Activated T-cell treated with anti-CD3 and anti-CD28 coated beads, Interleukin-2, amount 50 U/mL, for 48 hours (primary cell): Measurements from ENCODE around the gene SORCS3.

Experiments used
- DNase-seq, 2 experiments: peaks; one replicate each; pipeline ENCODE4 v3.0.0-alpha.2; 2020

The SORCS3 gene

DNA sequence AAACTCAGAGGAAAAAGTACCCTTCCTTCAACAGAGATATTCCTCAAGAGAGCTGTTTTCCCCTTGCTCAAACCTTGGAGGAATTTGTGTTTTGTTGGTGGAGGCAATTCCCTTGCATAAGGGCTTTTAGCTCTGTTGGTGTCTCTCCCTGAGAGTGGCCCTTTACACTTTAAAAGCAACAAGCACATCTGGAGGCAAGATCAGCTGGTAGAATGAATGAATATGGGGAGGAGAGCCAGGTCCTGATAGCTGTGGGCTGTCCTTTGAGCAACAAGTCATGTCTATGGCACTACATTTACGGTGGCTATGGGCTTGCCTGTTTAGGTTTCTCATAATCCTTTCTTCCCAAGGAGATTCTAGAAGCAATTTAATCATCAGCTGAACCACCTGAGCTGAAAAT, 384.0 kb downstream of the SORCS3 start:
- DNase-seq = no peak

DNA sequence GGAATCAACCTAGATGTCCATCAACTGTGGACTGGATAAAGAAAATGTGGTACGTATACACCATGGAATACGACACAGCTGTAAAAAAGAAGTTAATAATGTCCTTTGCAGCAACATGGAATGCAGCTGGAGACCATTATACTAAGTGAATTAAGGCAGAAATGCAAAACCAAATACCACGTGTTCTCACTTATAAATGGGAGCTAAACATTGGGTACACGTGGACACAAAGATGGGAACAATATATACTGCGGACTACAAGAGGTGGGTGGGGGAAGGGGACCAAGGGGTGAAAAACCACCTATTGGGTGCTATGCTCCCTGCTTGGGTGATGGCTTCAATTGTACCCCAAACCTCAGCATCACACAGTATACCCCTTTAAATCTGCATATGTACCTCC, 385.5 kb downstream of the SORCS3 start:
- DNase-seq = no peak

GRCh38 chr10:105029286-105029685, 388.2 kb downstream of the SORCS3 start:
- DNase-seq = no peak

DNA sequence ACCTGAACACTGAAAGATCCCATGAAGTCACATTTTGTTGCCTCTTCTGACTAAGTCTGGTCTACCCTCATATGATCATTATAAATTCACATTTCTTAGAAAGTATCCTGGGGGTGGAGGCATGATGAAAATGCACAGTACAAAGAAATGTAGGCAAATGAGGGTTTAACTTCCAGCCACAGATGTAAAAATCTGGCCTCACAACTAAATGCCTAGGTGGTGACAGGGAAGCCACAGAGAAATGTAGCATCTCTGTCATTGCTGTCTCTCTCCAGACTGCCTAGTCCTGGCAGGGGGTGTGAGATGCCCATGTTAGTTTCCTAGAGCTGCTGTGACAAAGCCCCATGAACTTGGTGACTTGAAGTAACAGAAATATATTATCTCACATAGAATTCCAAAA, 395.9 kb downstream of the SORCS3 start:
- no peak for DNase-seq

DNA sequence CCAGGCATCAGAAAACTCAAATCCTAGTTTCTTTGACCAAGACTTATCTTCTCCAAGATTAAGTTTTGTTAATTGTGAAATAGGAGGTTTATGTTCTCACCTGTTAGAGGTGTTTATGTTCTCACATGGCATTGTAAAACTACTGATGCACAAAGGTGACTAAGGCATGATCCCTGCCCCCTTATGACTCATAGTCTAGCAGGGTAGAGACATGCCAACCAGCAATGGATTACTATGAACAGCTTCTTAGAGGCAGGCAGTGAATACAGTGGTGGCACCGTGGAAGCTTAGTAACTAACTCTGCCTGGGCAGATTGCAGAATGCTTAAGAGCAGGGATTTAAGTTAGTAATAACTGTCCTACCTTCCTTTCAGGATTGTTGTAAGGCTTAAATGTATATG, 400.9 kb downstream of the SORCS3 start:
- no peak for DNase-seq

GRCh38 chr10:105042906-105043552, 401.9 kb downstream of the SORCS3 start:
- DNase-seq = no peak

DNA sequence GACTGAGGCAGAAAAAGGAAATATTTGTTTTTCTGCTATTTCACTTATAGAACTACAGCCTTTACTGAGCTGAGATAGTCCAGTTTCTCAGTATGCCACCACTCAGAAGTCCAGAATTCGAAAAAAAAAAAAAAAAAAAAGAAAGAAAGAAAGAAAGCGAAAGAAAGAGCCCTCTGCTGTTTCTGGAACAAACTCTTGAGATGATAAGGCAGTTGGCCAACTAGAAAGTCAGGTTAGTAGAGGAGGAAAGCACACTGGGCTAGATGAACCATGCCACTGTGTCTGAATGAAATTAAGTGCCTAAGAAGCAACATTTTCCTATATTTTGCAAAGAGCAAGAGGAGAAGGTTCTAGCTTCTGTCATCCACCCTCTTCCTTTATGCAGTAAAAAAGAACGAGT, 403.8 kb downstream of the SORCS3 start:
- no peak for DNase-seq

DNA sequence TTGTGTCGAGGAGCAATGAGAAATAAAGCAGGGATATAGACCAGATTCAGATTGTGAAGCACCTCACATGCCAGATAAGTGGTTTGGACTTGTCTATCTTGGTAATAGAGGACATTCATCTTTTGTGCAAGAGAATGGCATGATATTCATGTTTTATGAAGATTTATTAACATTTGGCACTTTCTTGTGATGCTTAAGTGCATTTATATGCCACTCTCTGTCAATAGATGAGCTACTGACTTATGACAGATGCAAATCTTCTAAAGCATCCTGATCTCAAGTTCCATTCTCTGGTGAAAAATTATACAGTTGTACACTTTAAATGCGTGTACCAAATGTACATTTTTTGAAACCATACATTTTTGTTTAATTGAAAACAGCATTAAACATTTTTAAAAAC, 415.3 kb downstream of the SORCS3 start:
- no peak for DNase-seq

DNA sequence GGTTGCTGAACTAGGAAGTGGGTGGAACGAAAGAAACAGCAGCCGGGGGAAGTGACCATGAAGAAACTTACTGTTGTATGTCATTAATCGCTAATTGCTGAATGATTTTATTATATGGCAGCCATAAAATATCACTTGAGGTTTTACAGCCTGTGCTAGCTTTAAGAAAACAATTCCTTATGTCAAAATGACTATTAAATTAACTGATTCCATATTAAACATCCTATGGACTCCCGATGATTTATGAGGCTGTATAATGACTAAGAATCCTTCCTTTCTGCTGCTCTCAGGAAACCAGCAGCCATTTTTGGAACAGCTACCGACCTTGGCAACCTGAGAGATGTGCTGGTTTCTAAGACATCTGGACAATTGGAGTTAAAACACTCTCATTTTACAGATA, 421.9 kb downstream of the SORCS3 start:
- no peak for DNase-seq

GRCh38 chr10:105063796-105064195, 422.7 kb downstream of the SORCS3 start:
- peak; percentile 22 to 37 for DNase-seq

- DNase-seq = no peak
Observed at GRCh38 chr10:105068497-105068896, 427.4 kb downstream of the SORCS3 start.

DNA sequence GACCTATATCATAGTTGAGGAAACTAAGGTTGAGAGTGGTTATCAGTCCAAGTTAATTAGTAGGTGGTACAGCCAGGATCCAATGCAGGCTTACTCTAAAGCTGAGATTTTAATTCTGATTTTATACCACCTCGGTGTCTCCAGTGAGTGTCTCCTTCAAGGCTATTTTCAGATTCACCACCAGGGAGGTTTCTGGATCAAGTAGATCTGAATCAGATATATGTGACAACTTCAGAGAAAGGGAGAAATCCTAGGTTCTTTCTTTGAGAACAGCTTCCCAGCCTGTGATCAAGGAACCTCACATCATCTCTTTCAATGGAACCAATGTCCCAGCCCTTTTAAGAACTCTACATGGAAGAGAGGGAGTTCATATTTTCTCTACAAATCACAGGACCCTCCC, 429.2 kb downstream of the SORCS3 start:
- DNase-seq = no peak

- DNase-seq = no peak
Observed at GRCh38 chr10:105070952-105071351, 429.9 kb downstream of the SORCS3 start.

DNA sequence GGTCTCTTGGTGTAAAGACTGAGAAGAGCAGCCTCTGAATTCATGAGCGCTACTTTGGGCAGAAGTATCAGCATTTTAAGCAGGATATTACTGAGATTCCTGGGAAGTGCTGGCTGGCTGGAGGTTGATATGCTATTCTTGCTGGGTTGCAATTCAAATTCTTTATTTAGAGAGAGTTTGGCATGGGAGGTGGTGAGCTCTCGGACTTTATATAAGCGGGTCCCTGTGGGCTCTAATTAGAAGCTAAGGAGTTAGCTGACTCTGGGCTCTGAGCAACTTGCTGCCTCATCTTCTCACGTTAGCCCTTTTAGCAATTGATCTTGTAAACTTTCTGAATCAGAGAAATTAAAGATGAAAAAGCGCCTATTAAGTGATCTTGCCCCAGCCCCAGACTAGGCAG, 430.9 kb downstream of the SORCS3 start:
- no peak for DNase-seq

DNA sequence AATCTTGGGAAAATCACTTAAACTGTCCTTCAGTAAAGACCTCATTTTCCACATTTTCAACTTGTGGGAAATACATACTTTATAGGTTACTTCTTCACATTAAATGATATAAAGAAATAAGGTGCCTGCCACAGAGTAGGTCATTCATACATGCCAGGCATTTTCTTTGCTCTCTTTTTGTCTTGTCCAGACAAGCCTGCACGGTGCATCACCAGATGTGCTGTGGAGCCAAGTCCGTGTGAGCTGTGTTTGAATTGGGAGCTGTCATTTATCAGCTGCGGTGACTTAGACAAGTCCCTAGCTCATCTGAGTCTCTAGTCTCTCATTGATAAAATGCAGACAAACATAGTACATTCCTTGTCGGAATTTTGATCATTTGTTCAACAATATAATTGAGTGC, 432.9 kb downstream of the SORCS3 start:
- no peak for DNase-seq

DNA sequence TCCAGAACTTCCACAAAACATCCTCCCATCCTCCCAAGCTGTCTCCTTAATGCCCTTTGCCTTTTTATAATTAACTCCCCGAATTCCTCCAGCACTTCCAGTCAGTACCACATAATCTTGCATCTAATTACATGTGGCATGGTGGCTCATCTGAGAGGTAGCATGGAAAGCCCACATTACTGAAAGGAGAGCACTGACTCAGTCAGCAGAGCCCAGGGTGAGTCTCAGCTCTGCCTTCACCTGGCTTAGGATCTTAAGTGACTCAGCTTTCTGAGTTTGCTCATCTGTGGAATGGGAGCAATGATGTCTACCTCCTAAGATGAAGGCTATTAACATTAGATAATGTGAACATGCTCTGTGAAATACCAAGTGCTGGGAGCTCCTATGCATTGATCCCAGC, 433.9 kb downstream of the SORCS3 start:
- no peak for DNase-seq

DNA sequence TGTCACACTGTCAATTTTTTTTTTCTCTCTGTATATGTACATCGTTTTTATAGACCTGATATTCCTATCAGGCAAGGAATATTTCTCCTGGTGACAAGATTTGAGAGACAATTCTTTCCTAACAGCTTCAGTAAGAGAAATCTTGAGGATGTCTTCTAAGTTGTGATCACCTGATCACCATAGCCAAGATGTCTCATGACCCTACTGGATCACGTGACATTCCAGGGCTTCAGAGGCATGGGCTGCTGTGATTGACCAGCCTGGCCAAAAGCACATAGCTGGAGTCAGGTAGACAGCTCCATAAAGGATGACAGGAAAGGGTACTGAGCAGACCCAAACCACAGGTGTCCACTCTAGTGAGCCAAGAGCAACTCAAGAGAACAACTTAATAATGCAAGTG, 444.9 kb downstream of the SORCS3 start:
- no peak for DNase-seq

DNA sequence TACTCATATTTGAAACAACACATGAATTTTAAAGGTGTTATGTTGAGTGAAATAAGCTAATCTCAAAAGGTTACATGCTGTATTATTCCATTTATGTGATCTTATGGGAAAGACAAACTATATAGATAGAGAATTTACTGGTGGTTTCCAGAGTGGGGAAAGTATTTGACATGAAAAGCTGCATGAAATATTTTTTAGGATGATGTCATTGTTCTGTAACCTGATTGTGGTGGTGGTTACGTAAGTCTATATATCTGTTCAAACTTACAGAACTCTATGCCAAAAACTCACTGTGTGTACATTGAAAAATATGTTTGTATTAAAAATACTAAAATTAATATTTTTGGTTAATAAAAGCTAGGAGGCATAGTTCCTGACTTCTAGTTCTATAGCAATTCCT, 453.0 kb downstream of the SORCS3 start:
- DNase-seq = no peak

DNA sequence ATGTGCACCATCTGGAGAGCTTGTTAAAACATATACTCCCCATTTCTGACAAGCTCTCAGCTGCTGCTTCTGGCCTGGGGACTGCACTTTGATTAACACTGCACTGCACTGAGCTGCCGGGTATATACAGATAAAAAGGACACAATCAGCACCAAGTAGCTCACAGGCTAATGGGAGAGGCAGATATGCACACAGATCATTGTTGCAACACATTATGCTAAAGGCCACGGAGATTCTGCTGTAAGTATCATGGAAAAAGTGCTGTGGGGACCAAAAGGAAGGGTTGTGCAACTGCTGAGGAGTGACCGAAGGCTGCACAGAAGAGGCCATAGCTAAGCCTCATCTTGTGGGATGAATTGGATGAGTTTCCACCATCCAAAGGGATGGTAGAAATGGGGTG, 455.2 kb downstream of the SORCS3 start:
- DNase-seq = no peak

DNA sequence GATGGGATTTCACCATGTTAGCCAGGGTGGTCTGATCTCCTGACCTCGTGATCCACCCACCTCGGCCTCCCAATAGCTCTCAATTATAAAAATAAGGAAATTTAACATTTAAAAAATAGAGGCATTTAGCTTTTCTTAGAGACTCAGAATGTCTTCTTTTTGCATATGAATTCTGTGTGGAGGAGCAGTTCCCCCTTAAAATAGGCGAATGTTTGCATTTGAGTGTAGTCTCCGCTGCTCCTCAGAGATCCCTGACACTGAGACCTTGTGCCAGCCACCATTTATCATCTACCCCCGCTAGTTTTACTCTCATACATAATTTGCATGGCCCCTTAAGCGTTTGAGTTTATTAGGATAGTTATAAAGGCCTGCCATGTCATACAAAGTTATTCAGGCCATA, 461.9 kb downstream of the SORCS3 start:
- DNase-seq = no peak

DNA sequence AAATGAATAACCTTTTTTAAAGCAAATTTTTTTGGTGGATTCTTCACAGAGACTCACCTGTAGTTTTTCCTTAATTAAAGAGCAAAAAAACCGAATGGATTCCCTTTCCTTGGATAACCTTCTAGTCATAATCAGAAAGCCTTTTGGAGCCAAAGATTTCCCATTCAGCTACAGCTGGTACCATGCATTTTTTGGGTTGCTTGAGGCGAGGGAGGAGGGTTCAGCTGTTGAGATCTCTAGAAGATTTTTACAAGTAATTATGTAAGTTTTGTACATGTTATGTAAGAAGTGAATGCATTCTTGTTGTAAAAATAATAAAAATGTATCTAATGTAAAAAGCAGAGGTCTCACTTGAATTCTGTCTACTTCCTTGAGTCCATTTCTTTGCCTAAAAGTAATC, 463.2 kb downstream of the SORCS3 start:
- DNase-seq = no peak

DNA sequence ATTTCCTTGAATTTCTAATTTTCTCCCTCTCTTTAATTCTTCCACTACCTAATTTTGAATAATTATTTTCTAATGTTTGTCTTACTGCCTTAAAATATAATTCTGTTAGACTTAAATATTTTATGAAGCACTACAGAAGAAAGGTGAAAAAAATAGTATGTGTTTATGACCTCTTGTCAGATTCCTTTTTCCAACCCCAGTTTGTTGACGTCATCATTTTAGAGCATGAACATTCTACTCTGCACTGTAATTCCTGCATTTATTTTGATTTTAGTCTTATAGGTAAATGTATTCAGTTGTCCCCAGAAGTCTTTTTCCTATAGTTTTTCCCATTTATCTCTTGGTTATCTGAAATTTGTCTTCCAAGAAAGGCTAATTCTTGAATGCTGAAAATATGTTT, 468.1 kb downstream of the SORCS3 start:
- DNase-seq = no peak

DNA sequence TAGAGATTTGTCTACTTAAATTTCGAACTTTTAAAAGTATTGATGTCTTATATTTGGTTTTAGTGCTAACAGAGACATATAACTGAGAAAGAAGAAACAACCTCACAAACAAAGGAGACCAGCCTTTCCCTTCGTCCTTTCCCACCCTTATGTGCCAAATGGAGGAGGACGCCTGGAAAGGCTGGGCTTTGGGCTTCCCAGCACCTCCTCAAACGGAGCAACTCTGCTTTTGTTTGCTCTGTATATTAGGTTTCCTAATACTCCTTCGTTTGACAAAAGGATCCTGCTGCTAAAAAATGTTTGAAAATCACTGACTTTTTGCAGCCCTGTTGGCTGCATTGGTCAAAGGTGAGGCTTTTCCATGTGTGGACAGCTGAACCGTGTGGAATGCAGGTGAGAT, 471.8 kb downstream of the SORCS3 start:
- no peak for DNase-seq

DNA sequence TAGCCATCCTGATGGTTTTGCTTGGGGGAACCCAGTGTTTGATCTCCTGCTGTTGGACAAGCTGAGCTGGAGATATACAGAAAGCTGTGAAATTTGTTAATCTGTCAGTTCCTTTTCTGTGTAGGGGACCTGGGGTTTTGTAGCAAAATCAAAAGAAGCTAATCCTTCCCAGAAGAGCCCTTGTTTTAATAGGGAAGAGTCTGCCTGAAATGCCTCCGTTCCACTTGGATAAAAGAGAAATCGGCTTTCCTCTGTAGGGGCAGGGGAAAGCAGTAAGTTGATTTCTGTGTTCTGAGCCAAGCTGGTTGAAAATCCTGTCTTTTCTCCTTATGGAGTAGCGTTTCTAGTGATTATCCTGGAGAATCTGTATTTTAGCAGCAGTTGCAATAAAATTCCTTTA, 472.6 kb downstream of the SORCS3 start:
- no peak for DNase-seq

DNA sequence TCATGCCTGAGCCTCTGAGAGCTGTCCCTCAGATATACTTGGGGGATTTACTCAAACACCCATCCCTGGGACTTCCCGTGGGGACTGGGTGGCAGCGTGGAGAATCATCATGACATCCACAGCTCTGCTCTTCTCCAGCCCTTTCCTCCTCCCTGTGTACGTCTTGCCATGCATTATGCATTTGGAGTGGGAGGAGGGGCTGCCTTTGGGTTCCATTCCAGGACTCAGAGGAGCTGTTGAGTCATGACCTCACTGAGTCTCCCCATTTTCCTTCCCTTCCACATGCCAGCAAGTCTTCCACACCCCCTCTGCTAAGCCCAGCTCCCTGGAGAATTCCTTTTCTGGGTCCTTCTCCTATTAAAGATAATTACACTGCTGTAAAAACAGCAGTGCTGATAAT, 480.7 kb downstream of the SORCS3 start:
- no peak for DNase-seq

DNA sequence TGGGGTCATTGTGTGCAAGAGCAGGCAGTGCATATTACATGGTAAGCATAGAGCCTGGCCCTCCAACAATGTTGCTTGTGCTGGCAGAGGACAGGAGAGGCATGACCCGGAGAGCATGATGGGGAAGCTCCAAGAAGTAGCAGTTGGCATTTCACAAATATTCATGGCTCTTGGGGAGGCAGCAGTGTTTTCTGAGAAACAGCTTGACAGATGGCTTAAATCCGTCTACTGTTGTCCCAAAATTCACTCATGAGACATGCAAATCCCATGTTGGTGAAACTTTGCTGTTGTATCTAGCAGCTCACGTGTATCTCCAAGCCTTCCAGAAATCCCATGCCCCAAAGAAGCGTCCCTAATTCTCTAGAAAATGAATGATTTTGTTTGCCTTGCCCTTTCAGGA, 487.0 kb downstream of the SORCS3 start:
- DNase-seq = no peak
